ENCODE results near the gene PTGIS. TPM values are rescaled to one million over a fixed set of nuclear protein-coding genes. Genes with fewer than 3 reads are reported as not detected.

Gene PTGIS
- total RNA-seq = not detected in 2 replicates

GRCh38 chr20:49567421-49568277 is at the start of gene PTGIS:
Gene PTGIS (minus strand): TSS chr20:49568137. CDS start chr20:49568116, 21 bp downstream.

DNA sequence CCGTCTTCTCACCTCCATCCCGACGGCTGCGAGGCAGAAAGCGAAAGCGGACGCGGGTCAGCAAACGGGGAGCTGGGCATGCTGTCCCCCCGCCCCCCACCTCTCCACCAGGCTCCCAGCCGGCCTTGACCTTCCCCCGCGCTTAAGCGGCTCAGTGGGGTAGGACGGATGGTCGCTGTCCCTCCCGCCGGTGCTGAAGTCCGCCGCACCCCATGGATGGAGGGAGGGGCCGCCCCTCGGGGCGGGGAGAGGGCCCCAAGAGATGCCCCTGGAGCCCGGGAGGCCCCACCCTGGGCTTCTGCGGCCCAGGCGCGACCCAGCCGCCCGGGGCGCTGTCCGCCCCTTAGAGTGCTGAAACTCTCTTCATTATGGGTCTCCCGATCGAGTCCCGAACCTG is 85.3 kb downstream of the PTGIS start, which contains the start of gene KCNB1:
Gene KCNB1 (minus strand): TSS at position 48 of the 397 bp plus-strand sequence. CDS start 188 bp downstream, outside the sequence.

Other genes with a start within 250 kb of the PTGIS start
- under 0.01 TPM in 1 of 2 replicates, not detected in the other for gene KCNB1, start 85.5 kb downstream of the PTGIS start, total RNA-seq
- gene B4GALT5, start 145.7 kb upstream of the PTGIS start, total RNA-seq = 12.6 and 45.3 TPM in 2 replicates
- gene SLC9A8, start 244.7 kb upstream of the PTGIS start, total RNA-seq = 2.7 and 6.5 TPM in 2 replicates